HTR-8/SVneo (cell line): ENCODE measurements around the gene CDC42SE2.

Experiments used
- DNase-seq: peaks from one replicate; pipeline ENCODE4 v3.0.0; 2011; ENCODE audit warnings: low spot score, mixed read lengths; ENCODE audit not compliant: insufficient read length
- FAIRE-seq: peaks from 2 replicates; lab custom pipeline; 2011; peaks lifted over from hg19 to GRCh38; lab: Jason Lieb, UNC

CDC42SE2 gene

GRCh38 chr5:131413605-131414559 is 150.0 kb downstream of the CDC42SE2 start:
- DNase-seq, result no peak
- no peak for FAIRE-seq

GRCh38 chr5:131416729-131417128 is 152.9 kb downstream of the CDC42SE2 start:
- DNase-seq (no peak), FAIRE-seq (no peak)

- FAIRE-seq (no peak), DNase-seq (peak; percentile 62)
Measured at GRCh38 chr5:131417240-131417869, 153.5 kb downstream of the CDC42SE2 start.

DNA sequence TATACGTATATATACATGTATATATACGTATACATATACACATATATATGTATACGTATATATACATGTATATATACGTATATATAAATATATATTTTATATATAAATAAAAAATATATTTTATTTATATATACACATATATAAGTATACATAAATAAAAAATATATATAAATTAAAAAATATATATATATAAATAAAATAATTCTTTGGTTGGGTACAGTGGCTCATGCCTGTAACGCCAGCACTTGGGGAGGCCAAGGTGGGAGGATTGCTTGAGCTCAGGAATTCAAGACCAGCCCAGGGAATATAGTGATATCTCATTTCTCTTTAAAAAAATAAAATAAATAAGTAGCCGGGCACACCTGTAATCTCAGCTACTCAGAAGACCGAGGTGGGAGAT is 155.0 kb downstream of the CDC42SE2 start:
- no peak for DNase-seq
- FAIRE-seq, result no peak

- FAIRE-seq, result no peak
- no peak for DNase-seq
Measured at GRCh38 chr5:131419877-131420276, 156.0 kb downstream of the CDC42SE2 start.

GRCh38 chr5:131423056-131423455 is 159.2 kb downstream of the CDC42SE2 start:
- FAIRE-seq (no peak), DNase-seq (peak; percentile 26)

DNA sequence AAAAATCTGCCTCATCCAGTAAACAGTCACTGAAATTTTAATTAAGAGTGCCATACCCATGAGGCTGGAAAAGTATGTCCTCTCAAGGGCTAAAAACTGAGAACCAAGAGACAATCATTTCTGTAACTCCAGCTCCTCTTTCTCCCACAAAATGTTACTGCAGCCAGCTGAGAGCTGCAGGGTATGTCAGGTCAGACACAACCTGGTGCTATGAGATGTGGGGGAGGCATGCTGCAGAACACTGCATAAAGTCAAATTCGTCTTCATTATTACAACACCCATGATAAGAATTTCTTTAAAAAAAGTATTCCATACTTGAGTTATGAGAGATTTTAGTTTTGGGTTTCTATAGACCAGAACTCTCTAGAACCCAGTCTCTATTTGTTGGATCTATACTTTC is 162.2 kb downstream of the CDC42SE2 start:
- FAIRE-seq (no peak), DNase-seq (no peak)

DNA sequence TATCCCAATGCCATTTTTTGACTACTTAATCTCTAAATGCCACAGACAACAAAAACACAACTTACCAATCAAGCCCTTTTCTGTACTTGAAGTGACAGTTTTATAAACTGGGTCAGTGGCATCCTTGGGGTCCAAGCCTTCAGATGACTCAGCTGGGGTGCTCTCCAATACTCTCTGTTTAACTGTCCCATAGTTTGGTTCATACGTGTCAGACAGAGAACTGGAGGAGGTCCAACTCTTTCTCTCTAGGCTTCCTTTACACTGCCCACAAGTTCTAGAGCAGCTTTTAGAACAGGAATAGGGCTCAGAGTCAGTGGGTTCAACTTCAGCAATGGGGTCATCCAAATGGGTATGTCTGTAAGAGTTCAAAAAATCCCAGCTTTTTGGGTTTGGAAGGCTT is 166.9 kb downstream of the CDC42SE2 start:
- no peak for DNase-seq

GRCh38 chr5:131431794-131432193 is 167.9 kb downstream of the CDC42SE2 start:
- no peak for FAIRE-seq
- DNase-seq, result no peak

More for the DNA sequence above, 166.9 kb downstream of the CDC42SE2 start:
- no peak for FAIRE-seq

- FAIRE-seq (peak; percentile 16), DNase-seq (no peak)
Measured at GRCh38 chr5:131433109-131433508, 169.3 kb downstream of the CDC42SE2 start.

DNA sequence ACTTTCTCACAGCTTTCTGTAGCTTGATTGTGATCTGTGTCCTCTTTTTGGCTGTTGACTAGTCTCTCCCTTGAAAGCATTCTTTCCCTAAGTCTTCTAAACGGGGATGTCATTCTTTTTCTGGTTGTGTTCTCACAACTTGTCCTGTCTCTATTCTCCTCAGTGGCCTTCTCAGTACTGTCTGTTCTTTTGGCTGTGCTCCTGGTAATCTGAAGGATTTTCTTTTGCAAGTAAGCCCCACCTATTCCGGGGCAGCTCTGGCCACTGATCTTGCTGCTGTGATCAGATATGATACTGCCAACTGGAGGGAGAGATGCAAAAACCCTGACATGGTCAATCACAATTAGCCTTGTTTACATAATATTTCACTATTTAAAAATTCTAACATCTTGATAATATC is 172.2 kb downstream of the CDC42SE2 start:
- no peak for DNase-seq

DNA sequence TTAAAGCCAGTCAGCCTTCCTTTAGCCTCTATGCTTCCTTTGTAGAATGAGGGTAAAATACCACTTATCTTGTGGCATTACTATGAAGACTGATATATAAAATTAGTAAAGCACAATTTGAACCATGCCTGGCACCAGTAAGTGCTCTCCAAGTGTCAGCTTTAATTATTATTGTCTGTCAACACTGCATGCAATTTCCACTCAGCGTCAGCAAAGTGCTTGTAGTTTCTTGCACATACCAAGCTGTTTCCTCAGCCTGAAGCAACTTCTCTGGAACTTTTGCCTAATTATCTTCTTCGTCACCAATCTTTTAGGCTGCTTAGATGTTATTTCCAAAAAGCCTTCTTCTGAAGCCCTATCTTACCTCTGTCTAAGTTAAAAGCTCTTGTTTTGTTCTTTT is 177.3 kb downstream of the CDC42SE2 start:
- FAIRE-seq (no peak), DNase-seq (no peak)

More for the DNA sequence above, 172.2 kb downstream of the CDC42SE2 start:
- FAIRE-seq, result no peak
